Right atrium auricular region (tissue), 2 donors: ENCODE results near the gene PID1. TPM values are rescaled to one million over a fixed set of nuclear protein-coding genes. Genes with fewer than 3 reads are reported as not detected.

Experiments used
- DNase-seq: peaks from one replicate; pipeline ENCODE4 v3.0.0-alpha.2; 2019; ENCODE audit warnings: low spot score
- H3K27ac ChIP-seq, 2 donors: fragments of 200-600 bp; sonication (generic); 1 replicate in 1 of 2; 2 replicates in 1 of 2; pipeline ENCODE4 v1.5.1; 2016 to 2019
- H3K27me3 ChIP-seq, 2 donors: fragments of 200-600 bp; sonication (generic); one replicate each; pipeline versions ENCODE4 v1.5.1 to v1.6.0; 2017 to 2019
- H3K36me3 ChIP-seq: fragments of 200-600 bp; sonication (generic); one replicate; pipeline ENCODE4 v1.5.1; 2016
- H3K4me1 ChIP-seq, 2 donors: fragments of 200-600 bp; sonication (generic); one replicate each; pipeline versions ENCODE4 v1.5.1 to v1.6.0; 2017 to 2019
- H3K4me3 ChIP-seq, 2 donors: fragments of 200-600 bp; sonication (generic); 1 replicate in 1 of 2; 2 replicates in 1 of 2; pipeline ENCODE4 v1.5.1; 2017 to 2019; ENCODE audit warnings: mild to moderate bottlenecking in 1 of 2, moderate library complexity in 1 of 2
- H3K9me3 ChIP-seq, 2 donors: fragments of 200-600 bp; sonication (generic); one replicate each; pipeline ENCODE4 v1.5.1; 2019
- total RNA-seq, 2 donors: library from RNA; depleted of rRNA; stranded (reverse); fragments of >200 nt; gene quantifications; one replicate each; pipeline ENCODE4 v1.1.0, GENCODE V29; 2016
- TF ChIP-seq, protein P1 (sequence below), 2 donors: fragments of 200-600 bp; sonication (generic); IDR thresholded peaks; one replicate each; pipeline ENCODE4 v1.5.1; 2019; ENCODE audit warnings: antibody characterized with exemption in 2 of 2

PID1 gene
- total RNA-seq, 2 donors from 2014 or later = 9.1 to 24.0 TPM

DNA sequence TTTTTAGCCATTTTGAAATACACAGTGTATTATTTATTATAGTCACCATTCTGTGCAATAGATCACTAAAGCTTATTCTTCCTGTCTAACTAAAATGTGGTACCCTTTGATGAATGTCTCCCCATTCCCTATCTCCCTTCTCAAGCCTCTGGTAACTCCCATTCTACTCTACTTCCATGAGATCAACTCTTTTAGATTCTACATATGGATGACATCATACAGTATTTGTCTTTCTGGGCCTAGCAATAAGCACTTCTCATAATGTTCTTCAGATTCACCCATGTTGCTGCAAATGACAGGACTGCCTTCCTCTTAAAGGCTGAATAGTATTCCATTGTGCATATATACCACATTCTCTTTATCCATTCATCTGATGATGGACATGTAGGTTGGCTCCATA is 210.9 kb downstream of the PID1 start:
- Histone ChIP-seq H3K9me3 (peaks cover 0 to 12% of the 10 kb centered on the region in 2 donors), H3K4me1 (no peaks in the 10 kb centered on the region), H3K4me3 (no peak overlapping the region), H3K27me3 (no peaks in the 10 kb centered on the region), H3K27ac (no peak overlapping the region), H3K36me3 (no peaks in the 10 kb centered on the region)
- TF ChIP-seq, protein P1, sequence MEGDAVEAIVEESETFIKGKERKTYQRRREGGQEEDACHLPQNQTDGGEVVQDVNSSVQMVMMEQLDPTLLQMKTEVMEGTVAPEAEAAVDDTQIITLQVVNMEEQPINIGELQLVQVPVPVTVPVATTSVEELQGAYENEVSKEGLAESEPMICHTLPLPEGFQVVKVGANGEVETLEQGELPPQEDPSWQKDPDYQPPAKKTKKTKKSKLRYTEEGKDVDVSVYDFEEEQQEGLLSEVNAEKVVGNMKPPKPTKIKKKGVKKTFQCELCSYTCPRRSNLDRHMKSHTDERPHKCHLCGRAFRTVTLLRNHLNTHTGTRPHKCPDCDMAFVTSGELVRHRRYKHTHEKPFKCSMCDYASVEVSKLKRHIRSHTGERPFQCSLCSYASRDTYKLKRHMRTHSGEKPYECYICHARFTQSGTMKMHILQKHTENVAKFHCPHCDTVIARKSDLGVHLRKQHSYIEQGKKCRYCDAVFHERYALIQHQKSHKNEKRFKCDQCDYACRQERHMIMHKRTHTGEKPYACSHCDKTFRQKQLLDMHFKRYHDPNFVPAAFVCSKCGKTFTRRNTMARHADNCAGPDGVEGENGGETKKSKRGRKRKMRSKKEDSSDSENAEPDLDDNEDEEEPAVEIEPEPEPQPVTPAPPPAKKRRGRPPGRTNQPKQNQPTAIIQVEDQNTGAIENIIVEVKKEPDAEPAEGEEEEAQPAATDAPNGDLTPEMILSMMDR (IDR thresholded peaks at IDR 0.05) = no peak
- no peak for DNase-seq

GRCh38 chr2:229059331-229060033 is 211.6 kb downstream of the PID1 start:
- no peak overlapping the region for H3K4me3 ChIP-seq
- H3K4me1 ChIP-seq = no peaks in the 10 kb centered on the region
- H3K27me3 ChIP-seq = no peaks in the 10 kb centered on the region
- H3K9me3 ChIP-seq = peaks cover 0 to 12% of the 10 kb centered on the region in 2 donors
- no peak overlapping the region for H3K27ac ChIP-seq
- no peak for DNase-seq
- TF ChIP-seq, protein P1 (IDR thresholded peaks at IDR 0.05) = no peak
- H3K36me3 ChIP-seq = no peaks in the 10 kb centered on the region

GRCh38 chr2:229057976-229058553 is 213.0 kb downstream of the PID1 start:
- TF ChIP-seq, protein P1 (IDR thresholded peaks at IDR 0.05) = no peak
- H3K27ac ChIP-seq = no peak overlapping the region
- H3K9me3 ChIP-seq = peaks cover 0 to 12% of the 10 kb centered on the region in 2 donors
- no peak for DNase-seq
- no peak overlapping the region for H3K4me3 ChIP-seq
- H3K27me3 ChIP-seq = no peaks in the 10 kb centered on the region
- no peaks in the 10 kb centered on the region for H3K36me3 ChIP-seq
- H3K4me1 ChIP-seq = no peaks in the 10 kb centered on the region

- DNase-seq = no peak
- Histone ChIP-seq H3K4me3 (no peak overlapping the region), H3K27me3 (no peaks in the 10 kb centered on the region), H3K9me3 (no peaks in the 10 kb centered on the region), H3K4me1 (no peaks in the 10 kb centered on the region), H3K27ac (no peak overlapping the region), H3K36me3 (no peaks in the 10 kb centered on the region)
- TF ChIP-seq, protein P1 (IDR thresholded peaks at IDR 0.05) = no peak
Measured at GRCh38 chr2:229054311-229054710, 216.8 kb downstream of the PID1 start.

DNA sequence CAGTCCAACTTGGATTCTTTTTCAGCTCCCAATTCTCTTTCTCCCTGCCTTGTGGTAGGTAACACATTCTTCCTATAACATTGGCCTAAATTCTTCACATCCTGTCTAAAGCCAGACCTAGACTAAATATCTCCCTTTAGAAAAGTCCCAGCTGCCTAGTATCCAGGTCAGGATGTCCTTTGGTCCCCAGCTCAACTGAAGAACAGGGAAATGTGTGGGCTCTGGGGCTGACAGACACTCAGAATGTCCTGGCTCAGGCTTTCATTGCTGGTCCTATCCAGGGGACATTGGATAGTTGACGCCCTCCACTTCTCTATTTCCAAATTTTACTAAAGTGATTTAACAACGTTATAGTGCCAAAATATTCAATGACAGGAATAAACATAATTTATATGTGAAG is 219.3 kb downstream of the PID1 start:
- Histone ChIP-seq H3K36me3 (no peaks in the 10 kb centered on the region), H3K9me3 (no peaks in the 10 kb centered on the region), H3K4me1 (no peaks in the 10 kb centered on the region), H3K4me3 (no peak overlapping the region), H3K27ac (no peak overlapping the region), H3K27me3 (no peaks in the 10 kb centered on the region)
- DNase-seq = no peak
- TF ChIP-seq, protein P1 (IDR thresholded peaks at IDR 0.05) = no peak
